Spinal cord (tissue), 10 donors: Measurements from ENCODE around the gene EEF1G. TPM values are rescaled to one million over a fixed set of nuclear protein-coding genes. Genes with fewer than 3 reads are reported as not detected.

Experiments
- DNase-seq, 6 donors: peaks; one replicate each; pipeline versions ENCODE4 v3.0.0 to v3.0.0-alpha.2; 2013 to 2015; ENCODE audit warnings: low spot score in 6 of 6, low read depth in 4 of 6
- H3K27ac ChIP-seq: one replicate; pipeline ENCODE4 v1.5.1; 2013; ENCODE audit warnings: low read depth, low read length, control low read depth
- H3K27me3 ChIP-seq: one replicate; pipeline ENCODE4 v1.6.1; 2013; ENCODE audit warnings: low read length; ENCODE audit not compliant: control insufficient read depth, insufficient read depth
- H3K36me3 ChIP-seq: one replicate; pipeline ENCODE4 v1.6.1; 2013; ENCODE audit warnings: low read length; ENCODE audit not compliant: control insufficient read depth, insufficient read depth
- H3K4me1 ChIP-seq: one replicate; pipeline ENCODE4 v1.6.1; 2013; ENCODE audit warnings: low read length; ENCODE audit not compliant: control insufficient read depth, insufficient read depth
- H3K4me3 ChIP-seq: one replicate; pipeline ENCODE4 v1.5.1; 2013; ENCODE audit warnings: low read depth, low read length, control low read depth
- H3K9me3 ChIP-seq: one replicate; pipeline ENCODE4 v1.6.1; 2013; ENCODE audit warnings: low read length; ENCODE audit not compliant: control insufficient read depth, insufficient read depth
- WGBS: methylation state at CpG from one replicate; pipeline ENCODE4 v1.1.5; 2013; ENCODE audit warnings: missing lambda C conversion rate; ENCODE audit not compliant: insufficient coverage; 5-methylcytosine and 5-hydroxymethylcytosine counted together
- polyA plus RNA-seq, 2 donors: library from polyadenylated mRNA; unstranded; fragments of 120-200 nt; gene quantifications; one replicate each; pipeline ENCODE4 v1.2.1, GENCODE V29; 2013; ENCODE audit not compliant: insufficient read length in 2 of 2
- total RNA-seq, 2 donors: library from RNA; depleted of rRNA in 1 of 2; stranded (reverse); fragments of 120-200 nt in 1 of 2; fragments of >200 nt in 1 of 2; gene quantifications; one replicate each; pipeline versions ENCODE4 v1.2.3 to v1.2.4, GENCODE V29; 2013 to 2014
- donor health status: healthy.

The EEF1G gene
- total and polyA plus RNA-seq, 4 donors, result 887 to 2,100 (median 1,969) TPM

DNA sequence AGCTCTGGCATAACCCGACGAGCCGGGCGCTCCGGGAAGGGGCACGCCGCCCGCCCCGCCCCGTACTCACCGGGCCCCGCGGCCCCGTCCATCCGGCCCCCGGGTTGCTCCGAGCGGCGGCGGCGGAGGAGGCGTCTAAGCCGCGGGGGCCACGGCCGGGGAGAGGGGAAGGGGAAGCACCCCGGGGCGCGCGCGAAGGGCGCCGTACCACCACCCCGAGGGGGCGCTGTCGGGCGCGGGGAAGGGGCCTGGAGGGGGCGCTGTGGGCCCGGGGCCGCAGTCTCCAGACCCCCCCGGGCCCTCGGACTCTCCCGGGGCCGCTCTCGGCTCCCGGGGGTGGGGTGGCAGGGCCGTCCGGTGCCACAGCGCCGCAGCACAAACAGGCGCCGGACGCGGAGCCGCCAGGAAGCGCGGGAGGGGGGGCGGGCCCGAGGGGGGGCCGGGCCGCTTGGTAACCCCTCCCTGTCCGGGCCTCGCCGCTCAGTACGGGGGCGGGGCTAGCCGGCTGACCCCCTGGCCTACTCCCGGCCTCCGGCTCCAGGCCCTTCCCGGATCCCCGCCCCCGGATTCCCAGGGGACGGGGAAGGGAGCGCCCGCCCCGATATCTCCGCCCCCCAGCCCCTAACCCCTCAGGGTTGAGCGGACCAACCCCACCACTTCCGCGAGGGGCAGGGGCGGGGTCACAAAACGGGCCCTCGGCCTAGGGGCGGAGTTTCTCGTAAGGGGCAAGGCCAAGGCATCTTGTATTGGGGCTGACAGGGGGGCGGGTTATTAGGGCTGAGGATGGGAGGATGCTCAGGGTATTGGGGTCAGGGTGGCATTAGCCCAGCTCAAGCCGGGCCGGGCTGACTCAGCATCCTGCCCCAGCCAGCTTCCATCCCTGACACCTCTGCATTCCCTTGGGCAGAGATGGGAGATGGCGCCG is 38.9 kb upstream of the EEF1G start, which contains the start of the genes EML3 and ROM1:
EML3 (minus strand) TSS at position 410 of the 925 bp plus-strand sequence; CDS start at position 92, 318 bp downstream.
ROM1 (plus strand) TSS at position 892 of the 925 bp plus-strand sequence; CDS start at position 917, 25 bp downstream.
- H3K9me3 ChIP-seq, result no peaks in the 10 kb centered on the region
- H3K27me3 ChIP-seq, result no peaks in the 10 kb centered on the region
- peak within 1 kb of the TSS; percentile 63 for H3K4me3 ChIP-seq
- H3K27ac ChIP-seq, result peak within 1 kb of the TSS; percentile 90
- H3K4me1 ChIP-seq, result peaks cover 28% of the 10 kb centered on the region
- H3K36me3 ChIP-seq, result peaks cover 55% of the 10 kb centered on the region
- peak in 2 of 6 donors; percentile 73 to 93 for DNase-seq
- WGBS, result 2% methylated on average over 85 of the region's 91 CpGs

DNA sequence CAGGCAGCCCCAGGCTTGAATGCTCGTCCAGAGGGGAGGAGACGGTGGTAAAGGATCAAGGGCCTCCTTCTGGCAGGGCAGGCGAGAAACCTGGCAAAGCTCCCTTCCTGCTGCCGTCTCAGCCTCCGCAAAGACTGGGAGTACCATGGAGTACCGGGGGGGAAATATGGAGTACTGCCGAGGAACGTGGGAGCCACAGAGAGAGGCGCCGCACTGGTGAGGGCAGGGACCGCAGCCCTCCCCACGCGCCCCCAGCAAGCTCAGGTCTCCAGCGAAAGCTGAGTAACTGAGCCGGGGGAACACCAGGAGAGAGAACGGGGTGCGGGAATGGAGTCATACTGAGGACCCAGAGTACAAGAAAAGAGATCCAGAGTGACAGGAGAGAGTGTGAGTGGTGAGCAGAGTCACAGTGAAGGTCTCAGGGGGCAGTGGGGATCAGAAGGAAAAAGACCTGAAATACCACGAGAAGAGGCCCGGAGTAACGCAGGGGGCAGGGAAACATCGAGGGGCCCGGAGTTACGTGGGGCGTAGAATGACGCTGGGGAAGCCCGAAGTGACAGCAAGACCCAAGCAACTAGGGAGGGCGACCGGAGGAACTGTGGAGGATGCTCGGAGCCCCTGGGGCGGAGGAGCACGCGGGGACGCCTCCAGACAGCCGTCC is 38.1 kb upstream of the EEF1G start:
- Histone ChIP-seq H3K4me1 (peaks cover 28% of the 10 kb centered on the region), H3K27me3 (no peaks in the 10 kb centered on the region), H3K4me3 (peak overlapping the region; percentile 63), H3K27ac (peak overlapping the region; percentile 90), H3K9me3 (no peaks in the 10 kb centered on the region), H3K36me3 (peaks cover 53% of the 10 kb centered on the region)
- WGBS, result 2% methylated on average over 33 of the region's 34 CpGs
- DNase-seq, result peak in 2 of 6 donors; percentile 20 to 75

DNA sequence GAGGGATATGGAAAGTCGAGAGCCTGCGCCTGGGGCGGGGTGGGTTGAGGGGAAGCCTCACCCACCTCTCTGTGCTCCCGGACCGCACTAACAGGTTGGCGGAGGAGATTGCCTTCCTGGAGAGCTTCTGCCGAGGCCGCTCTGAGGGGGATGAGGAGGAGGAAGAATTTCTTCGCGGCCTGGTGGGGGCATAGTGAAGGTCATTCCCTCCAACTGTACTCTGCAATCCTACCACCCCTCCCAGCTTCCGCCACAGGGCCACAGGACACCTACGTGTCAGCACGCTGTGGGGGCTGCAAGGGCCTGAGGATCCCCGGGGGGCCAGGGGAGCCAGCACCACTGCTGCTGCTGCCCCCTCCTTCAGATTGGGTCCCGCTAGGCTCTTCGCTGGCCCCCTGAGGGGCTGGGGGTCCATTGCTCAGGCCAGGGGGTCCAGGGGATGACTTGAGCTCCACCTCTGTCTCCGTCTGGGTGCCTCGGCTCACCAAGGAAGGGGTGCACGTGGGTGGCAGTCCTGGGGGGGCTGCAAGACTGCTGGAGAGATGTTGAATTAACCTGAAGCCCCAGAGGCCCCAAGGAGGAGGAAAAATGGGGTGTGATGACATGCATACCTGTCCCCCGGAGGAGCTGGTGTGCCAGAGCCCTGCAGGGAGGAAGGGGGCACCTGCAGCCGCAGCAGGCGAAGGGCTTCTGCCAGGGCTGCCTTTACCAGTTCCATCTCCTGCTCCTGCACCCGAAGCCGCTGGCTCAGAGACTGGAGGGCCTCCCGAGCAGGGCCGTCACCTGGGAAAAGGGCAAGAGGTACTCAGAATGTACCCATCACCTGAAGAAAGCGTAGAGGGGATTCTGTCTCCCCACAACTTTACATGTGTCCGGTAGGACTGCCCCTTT is 37.4 kb upstream of the EEF1G start:
- DNase-seq, result no peak
- Histone ChIP-seq H3K4me1 (peaks cover 28% of the 10 kb centered on the region), H3K27ac (peak overlapping the region; percentile 90), H3K27me3 (no peaks in the 10 kb centered on the region), H3K9me3 (no peaks in the 10 kb centered on the region), H3K4me3 (peak overlapping the region; percentile 63), H3K36me3 (peaks cover 48% of the 10 kb centered on the region)
- WGBS, result 63% methylated on average over 16 of the region's 28 CpGs

DNA sequence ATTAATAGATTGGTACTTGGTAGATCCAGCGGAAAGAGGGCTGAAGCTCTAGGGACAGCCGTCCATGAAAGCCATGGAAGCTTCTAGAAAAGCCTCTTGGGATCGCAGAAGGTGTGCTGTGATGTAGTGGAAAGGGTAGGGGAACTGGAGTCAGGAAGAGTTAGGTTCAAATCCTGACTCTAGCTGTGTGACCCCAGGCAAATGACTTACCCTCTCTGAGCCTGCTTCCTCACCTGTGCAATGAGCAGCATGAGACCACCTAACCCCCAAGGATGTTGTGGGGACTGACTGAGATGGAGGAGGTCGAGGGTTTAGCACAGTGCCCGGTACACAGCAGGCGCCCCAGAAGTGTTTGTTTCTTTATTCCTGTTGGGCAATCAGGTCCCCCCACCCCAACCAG is 36.7 kb upstream of the EEF1G start:
- no peak for DNase-seq
- Histone ChIP-seq H3K36me3 (peaks cover 48% of the 10 kb centered on the region), H3K27ac (no peak overlapping the region), H3K9me3 (no peaks in the 10 kb centered on the region), H3K27me3 (no peaks in the 10 kb centered on the region), H3K4me1 (peaks cover 28% of the 10 kb centered on the region), H3K4me3 (no peak overlapping the region)
- 94% methylated on average over 3 of the region's 6 CpGs for WGBS

DNA sequence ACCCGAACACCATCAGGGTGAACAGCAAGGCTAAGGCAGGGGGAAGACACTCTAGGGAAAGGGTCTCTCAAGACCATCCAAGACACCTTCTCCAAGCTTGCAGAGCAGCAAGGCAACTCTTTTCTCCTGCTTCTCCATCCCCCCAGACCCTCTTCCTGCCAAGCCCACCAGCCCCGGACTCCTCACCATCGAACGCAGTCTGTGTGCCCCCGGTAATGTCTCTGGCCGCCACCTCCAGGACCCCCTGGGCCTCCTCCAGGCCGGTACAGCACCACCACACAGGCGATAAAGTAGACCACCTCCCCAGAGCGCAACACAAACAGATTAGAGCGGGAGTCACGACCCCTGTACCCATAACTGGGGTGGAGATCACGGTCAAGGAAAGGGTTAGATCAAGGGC is 35.1 kb upstream of the EEF1G start:
- Histone ChIP-seq H3K4me3 (no peak overlapping the region), H3K27ac (no peak overlapping the region), H3K9me3 (no peaks in the 10 kb centered on the region), H3K36me3 (peaks cover 42% of the 10 kb centered on the region), H3K27me3 (no peaks in the 10 kb centered on the region), H3K4me1 (peaks cover 28% of the 10 kb centered on the region)
- no peak for DNase-seq
- 89% methylated on average over 7 of the region's 12 CpGs for WGBS

DNA sequence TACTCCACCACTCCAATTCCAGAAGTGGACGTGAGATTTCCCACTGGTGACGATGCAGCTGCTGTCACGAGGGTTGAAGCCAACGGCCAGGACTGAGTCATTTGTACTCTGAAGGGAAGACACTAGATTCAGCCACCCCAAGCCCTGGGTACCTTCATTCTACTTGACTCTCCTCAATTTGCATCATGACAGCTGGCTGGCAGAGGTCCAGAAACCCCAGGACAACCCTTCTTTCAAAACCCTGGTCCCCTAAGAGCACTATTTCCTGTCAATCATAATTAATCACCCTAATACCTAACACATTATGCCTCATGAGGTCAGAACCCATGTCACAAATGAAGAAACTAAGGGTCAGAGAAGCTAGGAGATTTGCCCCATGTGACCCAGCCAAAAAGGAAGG is 34.0 kb upstream of the EEF1G start:
- 61% methylated on average over 4 of the region's 4 CpGs for WGBS
- no peak for DNase-seq
- H3K9me3 ChIP-seq, result no peaks in the 10 kb centered on the region
- H3K27ac ChIP-seq, result no peak overlapping the region
- H3K36me3 ChIP-seq, result peaks cover 37% of the 10 kb centered on the region
- no peaks in the 10 kb centered on the region for H3K27me3 ChIP-seq
- H3K4me1 ChIP-seq, result peaks cover 23% of the 10 kb centered on the region
- no peak overlapping the region for H3K4me3 ChIP-seq

DNA sequence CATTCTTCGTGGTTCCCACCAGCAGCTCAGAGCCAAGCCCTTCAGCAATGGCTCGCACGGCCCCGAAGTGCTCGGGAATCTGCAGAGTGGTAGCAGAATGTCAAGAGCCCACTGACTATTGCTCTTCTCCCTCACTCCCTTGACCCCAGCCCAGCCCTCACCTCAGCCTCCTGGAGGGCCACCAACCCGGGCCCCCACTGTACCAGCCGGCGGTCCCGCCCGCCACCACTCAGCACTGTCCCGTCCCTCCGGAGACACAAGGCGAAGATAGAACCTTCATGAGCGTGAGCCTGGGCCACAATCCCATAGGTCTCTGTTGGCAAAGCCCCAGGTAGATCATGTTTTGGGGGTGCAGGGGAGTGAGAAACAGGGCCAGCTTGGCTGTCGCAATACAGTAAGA is 32.2 kb upstream of the EEF1G start:
- H3K36me3 ChIP-seq, result peaks cover 32% of the 10 kb centered on the region
- H3K27ac ChIP-seq, result no peak overlapping the region
- WGBS, result 94% methylated on average over 14 of the region's 15 CpGs
- no peaks in the 10 kb centered on the region for H3K9me3 ChIP-seq
- no peaks in the 10 kb centered on the region for H3K27me3 ChIP-seq
- no peak overlapping the region for H3K4me3 ChIP-seq
- DNase-seq, result no peak
- H3K4me1 ChIP-seq, result peaks cover 18% of the 10 kb centered on the region

DNA sequence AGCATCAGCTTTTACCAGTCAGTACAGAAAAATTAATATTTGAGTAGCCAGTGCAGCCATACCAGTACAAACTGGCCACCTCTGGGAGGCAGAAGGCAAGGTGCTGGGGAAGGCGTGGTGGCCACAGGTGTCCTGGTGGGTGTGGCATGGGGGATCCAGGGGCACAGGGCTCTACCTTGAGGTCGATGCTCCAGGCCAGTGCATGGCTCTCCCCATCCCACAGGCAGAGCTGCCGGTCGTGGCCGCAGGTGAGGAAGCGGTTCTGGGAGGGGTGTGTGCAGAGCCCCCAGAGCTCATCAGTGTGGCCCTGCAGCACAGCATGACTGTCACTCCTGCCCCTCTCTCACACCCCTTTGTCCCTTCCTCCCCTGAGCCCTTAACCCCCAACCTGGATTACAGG is 31.8 kb upstream of the EEF1G start:
- Histone ChIP-seq H3K4me3 (no peak overlapping the region), H3K36me3 (peaks cover 29% of the 10 kb centered on the region), H3K27me3 (no peaks in the 10 kb centered on the region), H3K4me1 (peaks cover 15% of the 10 kb centered on the region), H3K27ac (no peak overlapping the region), H3K9me3 (no peaks in the 10 kb centered on the region)
- WGBS, result 93% methylated on average over 2 of the region's 6 CpGs
- no peak for DNase-seq

DNA sequence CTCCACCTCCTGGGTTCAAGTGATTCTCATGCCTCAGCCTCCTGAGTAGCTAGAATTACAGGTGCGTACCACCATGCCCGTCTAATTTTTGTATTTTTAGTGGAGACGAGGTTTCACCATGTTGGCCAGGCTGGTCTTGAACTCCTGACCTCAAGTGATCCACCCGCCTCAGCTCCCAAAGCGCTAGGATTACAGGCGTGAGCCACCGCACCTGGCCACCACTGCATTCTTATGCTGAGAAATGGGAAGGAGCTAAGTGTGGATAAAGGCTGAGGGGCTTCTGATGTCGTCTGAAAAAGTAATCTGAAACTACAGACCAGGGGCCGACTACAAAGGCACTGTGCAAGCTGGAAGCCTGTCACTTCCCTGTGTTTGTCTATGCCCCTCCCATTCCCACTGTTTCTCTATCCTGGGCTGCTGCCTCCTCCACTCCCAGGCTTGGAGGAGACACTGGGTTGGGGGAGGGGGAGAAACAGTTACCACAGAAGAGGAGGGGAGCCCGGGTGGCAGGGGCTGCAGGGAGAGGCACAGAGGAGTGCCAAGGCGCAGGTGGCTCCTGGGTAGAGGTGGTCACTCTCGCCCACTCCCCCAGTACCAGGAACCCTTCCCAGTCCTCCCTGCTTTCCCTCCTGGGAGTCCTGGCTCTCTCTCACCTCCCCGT is 30.9 kb upstream of the EEF1G start:
- no peaks in the 10 kb centered on the region for H3K9me3 ChIP-seq
- DNase-seq, result no peak
- peaks cover 30% of the 10 kb centered on the region for H3K36me3 ChIP-seq
- H3K27ac ChIP-seq, result no peak overlapping the region
- no peaks in the 10 kb centered on the region for H3K27me3 ChIP-seq
- H3K4me1 ChIP-seq, result peaks cover 20% of the 10 kb centered on the region
- WGBS, result 91% methylated on average over 4 of the region's 13 CpGs
- no peak overlapping the region for H3K4me3 ChIP-seq
